ENCODE results near the gene IGF2R.
"Not testable (repeated sequence)": the region's sequence is repeated elsewhere in the genome, so short reads cannot be mapped to it uniquely, and the experiment has no call there.

Gene IGF2R

GRCh38 chr6:159992366-159992765, 23.5 kb downstream of the IGF2R start:
- DNase-seq (ENCODE audit: low read depth) = no peak
- H3K4me3 ChIP-seq (ENCODE audit: low read depth, low read length) = no peak overlapping the region

- H3K4me3 ChIP-seq (ENCODE audit: low read depth, low read length) = no peak overlapping the region
- DNase-seq (ENCODE audit: low read depth) = no peak
Measured at GRCh38 chr6:159995405-159995804, 26.5 kb downstream of the IGF2R start.

- no peak for DNase-seq (ENCODE audit: low read depth)
- no peak overlapping the region for H3K4me3 ChIP-seq (ENCODE audit: low read depth, low read length)
Measured at GRCh38 chr6:159996087-159996622, 27.3 kb downstream of the IGF2R start.

GRCh38 chr6:159996626-159997497, 28.0 kb downstream of the IGF2R start:
- no peak for DNase-seq (ENCODE audit: low read depth)
- no peak overlapping the region for H3K4me3 ChIP-seq (ENCODE audit: low read depth, low read length)

GRCh38 chr6:159997498-159998101, 28.7 kb downstream of the IGF2R start:
- DNase-seq (ENCODE audit: low read depth) = no peak
- H3K4me3 ChIP-seq (ENCODE audit: low read depth, low read length) = no peak overlapping the region

GRCh38 chr6:159998538-159998937, 29.7 kb downstream of the IGF2R start:
- DNase-seq (ENCODE audit: low read depth) = no peak
- no peak overlapping the region for H3K4me3 ChIP-seq (ENCODE audit: low read depth, low read length)

- DNase-seq (ENCODE audit: low read depth) = no peak
- no peak overlapping the region for H3K4me3 ChIP-seq (ENCODE audit: low read depth, low read length)
Measured at GRCh38 chr6:159999240-159999671, 30.4 kb downstream of the IGF2R start.

GRCh38 chr6:160000280-160000704, 31.4 kb downstream of the IGF2R start:
- DNase-seq (ENCODE audit: low read depth) = no peak
- no peak overlapping the region for H3K4me3 ChIP-seq (ENCODE audit: low read depth, low read length)

GRCh38 chr6:160000893-160001427, 32.1 kb downstream of the IGF2R start:
- DNase-seq (ENCODE audit: low read depth) = not testable (repeated sequence)

GRCh38 chr6:160002882-160003281, 34.0 kb downstream of the IGF2R start:
- no peak for DNase-seq (ENCODE audit: low read depth)
- no peak overlapping the region for H3K4me3 ChIP-seq (ENCODE audit: low read depth, low read length)

More at GRCh38 chr6:160000893-160001427, 32.1 kb downstream of the IGF2R start:
- H3K4me3 ChIP-seq (ENCODE audit: low read depth, low read length) = not testable (repeated sequence)

GRCh38 chr6:160004018-160004417, 35.1 kb downstream of the IGF2R start:
- no peak for DNase-seq (ENCODE audit: low read depth)
- H3K4me3 ChIP-seq (ENCODE audit: low read depth, low read length) = no peak overlapping the region

- no peak for DNase-seq (ENCODE audit: low read depth)
- no peak overlapping the region for H3K4me3 ChIP-seq (ENCODE audit: low read depth, low read length)
Measured at GRCh38 chr6:160004419-160005175, 35.7 kb downstream of the IGF2R start.

GRCh38 chr6:160005211-160005610, 36.3 kb downstream of the IGF2R start:
- no peak for DNase-seq (ENCODE audit: low read depth)
- H3K4me3 ChIP-seq (ENCODE audit: low read depth, low read length) = no peak overlapping the region

GRCh38 chr6:160005861-160006540, 37.1 kb downstream of the IGF2R start:
- peak; percentile 37 for DNase-seq (ENCODE audit: low read depth)
- H3K4me3 ChIP-seq (ENCODE audit: low read depth, low read length) = peak overlapping the region; percentile 18

- DNase-seq (ENCODE audit: low read depth) = no peak
- H3K4me3 ChIP-seq (ENCODE audit: low read depth, low read length) = no peak overlapping the region
Measured at GRCh38 chr6:160007145-160007544, 38.3 kb downstream of the IGF2R start.

- no peak overlapping the region for H3K4me3 ChIP-seq (ENCODE audit: low read depth, low read length)
- DNase-seq (ENCODE audit: low read depth) = no peak
Measured at GRCh38 chr6:160007611-160008010, 38.7 kb downstream of the IGF2R start.

GRCh38 chr6:160010067-160010466, 41.2 kb downstream of the IGF2R start:
- peak; percentile 100 for DNase-seq (ENCODE audit: low read depth)
- no peak overlapping the region for H3K4me3 ChIP-seq (ENCODE audit: low read depth, low read length)

- no peak overlapping the region for H3K4me3 ChIP-seq (ENCODE audit: low read depth, low read length)
- no peak for DNase-seq (ENCODE audit: low read depth)
Measured at GRCh38 chr6:160013987-160014868, 45.3 kb downstream of the IGF2R start.

Data from skeletal muscle cell (primary cell).